ENCODE data around the gene ZNF736.
"Not testable (repeated sequence)": the region's sequence is repeated elsewhere in the genome, so short reads cannot be mapped to it uniquely, and the experiment has no call there.

The ZNF736 gene

DNA sequence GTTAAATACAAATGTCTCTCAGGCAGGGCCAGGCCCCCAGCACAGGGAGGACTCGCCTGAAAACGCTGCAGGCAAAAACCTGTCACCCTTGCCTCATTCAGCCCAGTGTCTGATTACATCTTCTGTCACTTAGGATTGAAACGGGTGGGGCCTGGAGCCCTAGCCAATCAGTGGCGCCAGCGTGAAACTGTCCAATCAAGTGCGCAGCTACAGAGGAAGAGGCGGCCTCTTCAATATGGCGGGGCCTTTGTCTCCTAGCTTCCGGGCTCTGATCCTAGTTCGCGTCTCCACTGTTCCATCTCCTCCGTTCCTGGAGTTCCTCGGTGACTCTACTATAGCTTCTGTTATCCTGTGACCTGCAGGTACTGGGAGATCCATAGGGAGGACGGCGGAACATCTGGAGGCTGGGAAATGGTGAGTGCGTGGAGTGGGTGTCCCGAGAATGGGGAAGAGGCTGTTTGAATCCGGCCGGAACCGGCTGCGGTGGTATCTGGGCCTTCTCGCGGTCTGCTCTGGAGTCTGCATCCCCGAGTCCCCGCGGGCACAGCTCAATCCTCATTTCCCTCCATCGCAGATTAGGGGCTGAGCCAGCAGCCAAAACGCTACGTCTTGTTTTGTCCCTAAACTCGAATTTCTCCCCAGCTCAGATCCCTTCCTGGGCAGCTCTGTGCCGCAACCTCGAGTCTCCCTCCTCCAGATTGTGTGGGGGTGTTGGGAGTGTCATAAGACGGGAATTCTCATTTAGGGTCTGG lies at the start of gene ZNF736:
Gene ZNF736 (plus strand): TSS at position 222 of the 752 bp plus-strand sequence. CDS start 190 bp downstream, at position 412.
- peak within 1 kb of the TSS; percentile 99 for H3K4me3 Mint-ChIP-seq
- H3K27ac Mint-ChIP-seq = peak within 1 kb of the TSS; percentile 98
- peaks cover 18% of the 10 kb centered on the region for H3K9me3 Mint-ChIP-seq
- H3K36me3 Mint-ChIP-seq (ENCODE audit: low read depth) = peaks cover 32% of the 10 kb centered on the region
- no peaks in the 10 kb centered on the region for H3K27me3 Mint-ChIP-seq (ENCODE audit: low read depth)
- peaks cover 20% of the 10 kb centered on the region for H3K4me1 Mint-ChIP-seq (ENCODE audit: low read depth)

DNA sequence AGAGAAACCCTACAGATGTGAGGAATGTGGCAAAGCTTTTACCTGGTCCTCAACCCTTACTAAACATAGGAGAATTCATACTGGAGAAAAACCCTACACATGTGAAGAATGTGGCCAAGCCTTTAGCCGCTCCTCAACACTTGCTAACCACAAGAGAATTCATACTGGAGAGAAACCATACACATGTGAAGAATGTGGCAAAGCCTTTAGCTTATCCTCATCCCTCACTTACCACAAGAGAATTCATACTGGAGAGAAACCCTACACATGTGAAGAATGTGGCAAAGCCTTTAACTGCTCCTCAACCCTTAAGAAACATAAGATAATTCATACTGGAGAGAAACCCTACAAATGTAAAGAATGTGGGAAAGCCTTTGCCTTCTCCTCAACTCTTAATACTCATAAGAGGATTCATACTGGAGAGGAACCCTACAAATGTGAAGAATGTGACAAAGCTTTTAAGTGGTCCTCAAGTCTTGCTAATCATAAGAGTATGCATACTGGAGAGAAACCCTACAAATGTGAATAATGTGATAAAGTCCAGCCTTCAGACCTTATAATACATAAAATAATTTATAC lies 47.3 kb upstream of the ZNF736 start:
- Mint-ChIP-seq H3K4me3 (no peak overlapping the region), H3K27ac (no peak overlapping the region), H3K9me3 (peaks cover 43% of the 10 kb centered on the region), H3K4me1 (ENCODE audit: low read depth) (no peaks in the 10 kb centered on the region), H3K27me3 (ENCODE audit: low read depth) (no peaks in the 10 kb centered on the region), H3K36me3 (ENCODE audit: low read depth) (peaks cover 3% of the 10 kb centered on the region)

- Mint-ChIP-seq H3K9me3 (peaks cover 31% of the 10 kb centered on the region), H3K27ac (no peak overlapping the region), H3K36me3 (ENCODE audit: low read depth) (no peaks in the 10 kb centered on the region), H3K4me1 (ENCODE audit: low read depth) (no peaks in the 10 kb centered on the region), H3K4me3 (no peak overlapping the region), H3K27me3 (ENCODE audit: low read depth) (no peaks in the 10 kb centered on the region)
Observed at GRCh38 chr7:64277630-64278029, 36.1 kb upstream of the ZNF736 start.

- Mint-ChIP-seq H3K36me3 (ENCODE audit: low read depth) (no peaks in the 10 kb centered on the region), H3K27me3 (ENCODE audit: low read depth) (no peaks in the 10 kb centered on the region), H3K4me1 (ENCODE audit: low read depth) (no peaks in the 10 kb centered on the region), H3K27ac (no peak overlapping the region), H3K4me3 (no peak overlapping the region), H3K9me3 (peaks cover 54% of the 10 kb centered on the region)
Observed at GRCh38 chr7:64294701-64295420, 18.9 kb upstream of the ZNF736 start.

DNA sequence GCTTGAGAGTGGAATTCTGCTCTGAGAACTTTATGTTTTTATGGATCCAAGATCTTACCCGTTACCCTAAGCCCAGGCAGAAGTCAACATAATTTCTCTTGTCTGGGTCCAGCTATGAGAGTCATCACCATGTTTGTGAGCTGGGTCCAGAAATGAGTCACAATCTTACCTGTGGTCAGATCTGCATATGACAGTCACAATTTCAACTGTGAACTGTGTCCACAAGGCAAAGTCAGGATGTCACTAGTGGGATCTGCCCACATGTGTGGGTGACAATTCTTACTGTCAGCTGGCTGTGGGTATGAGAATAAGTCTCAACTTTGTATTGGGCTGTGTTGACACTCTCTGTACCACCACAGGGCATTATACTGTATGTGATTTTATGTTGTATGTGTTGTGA lies 16.3 kb upstream of the ZNF736 start:
- H3K36me3 Mint-ChIP-seq (ENCODE audit: low read depth); H3K4me1 Mint-ChIP-seq (ENCODE audit: low read depth); H3K27ac Mint-ChIP-seq; H3K27me3 Mint-ChIP-seq (ENCODE audit: low read depth); H3K4me3 Mint-ChIP-seq: not testable (repeated sequence)
- peaks cover 52% of the 10 kb centered on the region for H3K9me3 Mint-ChIP-seq

- Mint-ChIP-seq H3K27ac (no peak overlapping the region), H3K4me3 (no peak overlapping the region), H3K36me3 (ENCODE audit: low read depth) (peaks cover 2% of the 10 kb centered on the region), H3K27me3 (ENCODE audit: low read depth) (no peaks in the 10 kb centered on the region), H3K9me3 (peaks cover 50% of the 10 kb centered on the region), H3K4me1 (ENCODE audit: low read depth) (no peaks in the 10 kb centered on the region)
Observed at GRCh38 chr7:64300641-64301405, 12.9 kb upstream of the ZNF736 start.

- peaks cover 17% of the 10 kb centered on the region for H3K4me1 Mint-ChIP-seq (ENCODE audit: low read depth)
- H3K9me3 Mint-ChIP-seq = peaks cover 10% of the 10 kb centered on the region
- H3K27me3 Mint-ChIP-seq (ENCODE audit: low read depth) = no peaks in the 10 kb centered on the region
- H3K36me3 Mint-ChIP-seq (ENCODE audit: low read depth) = peaks cover 6% of the 10 kb centered on the region
- H3K4me3 Mint-ChIP-seq = peak overlapping the region; percentile 95
- peak overlapping the region; percentile 95 for H3K27ac Mint-ChIP-seq
Observed at GRCh38 chr7:64307254-64308015, 6.3 kb upstream of the ZNF736 start.

GRCh38 chr7:64308016-64308270 lies 5.8 kb upstream of the ZNF736 start:
- H3K27me3 Mint-ChIP-seq (ENCODE audit: low read depth) = no peaks in the 10 kb centered on the region
- H3K4me1 Mint-ChIP-seq (ENCODE audit: low read depth) = peaks cover 20% of the 10 kb centered on the region
- H3K9me3 Mint-ChIP-seq = peaks cover 10% of the 10 kb centered on the region
- H3K36me3 Mint-ChIP-seq (ENCODE audit: low read depth) = peaks cover 6% of the 10 kb centered on the region
- H3K27ac Mint-ChIP-seq = peak overlapping the region; percentile 95
- H3K4me3 Mint-ChIP-seq = peak overlapping the region; percentile 95

- no peak overlapping the region for H3K27ac Mint-ChIP-seq
- peaks cover 16% of the 10 kb centered on the region for H3K36me3 Mint-ChIP-seq (ENCODE audit: low read depth)
- H3K27me3 Mint-ChIP-seq (ENCODE audit: low read depth) = no peaks in the 10 kb centered on the region
- no peak overlapping the region for H3K4me3 Mint-ChIP-seq
- H3K4me1 Mint-ChIP-seq (ENCODE audit: low read depth) = peaks cover 31% of the 10 kb centered on the region
- H3K9me3 Mint-ChIP-seq = peaks cover 10% of the 10 kb centered on the region
Observed at GRCh38 chr7:64310426-64310825, 3.3 kb upstream of the ZNF736 start.

DNA sequence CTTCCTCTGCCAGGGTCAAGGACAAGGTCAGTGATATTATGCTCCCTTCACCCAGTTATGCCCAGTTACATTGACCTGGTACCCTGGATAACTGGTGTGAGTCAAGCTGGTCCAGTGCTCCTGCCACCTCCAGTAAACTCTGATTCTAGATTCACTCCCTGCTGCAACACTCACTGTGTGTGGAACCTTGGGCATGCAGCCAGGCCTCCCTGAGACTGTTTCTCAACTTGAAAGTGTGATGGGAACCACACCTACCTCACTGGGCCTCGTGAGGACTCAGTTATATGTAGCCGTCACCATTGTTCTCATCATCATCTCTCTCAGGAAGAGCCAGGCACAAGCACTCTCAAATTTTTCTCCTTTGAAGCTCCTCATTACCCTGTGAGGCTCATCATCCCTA lies 935 bp upstream of the ZNF736 start:
- H3K4me3 Mint-ChIP-seq = no peak overlapping the region
- H3K27me3 Mint-ChIP-seq (ENCODE audit: low read depth) = no peaks in the 10 kb centered on the region
- H3K36me3 Mint-ChIP-seq (ENCODE audit: low read depth) = peaks cover 30% of the 10 kb centered on the region
- peaks cover 24% of the 10 kb centered on the region for H3K4me1 Mint-ChIP-seq (ENCODE audit: low read depth)
- no peak overlapping the region for H3K27ac Mint-ChIP-seq
- H3K9me3 Mint-ChIP-seq = peaks cover 18% of the 10 kb centered on the region

GRCh38 chr7:64314566-64314965 lies 805 bp downstream of the ZNF736 start:
- peaks cover 16% of the 10 kb centered on the region for H3K9me3 Mint-ChIP-seq
- H3K4me1 Mint-ChIP-seq (ENCODE audit: low read depth) = peaks cover 18% of the 10 kb centered on the region
- H3K36me3 Mint-ChIP-seq (ENCODE audit: low read depth) = peaks cover 31% of the 10 kb centered on the region
- H3K27ac Mint-ChIP-seq = peak overlapping the region; percentile 98
- H3K4me3 Mint-ChIP-seq = peak overlapping the region; percentile 99
- H3K27me3 Mint-ChIP-seq (ENCODE audit: low read depth) = no peaks in the 10 kb centered on the region

- H3K27ac Mint-ChIP-seq = not testable (repeated sequence)
Observed at GRCh38 chr7:64316031-64316742, 2.4 kb downstream of the ZNF736 start.

DNA sequence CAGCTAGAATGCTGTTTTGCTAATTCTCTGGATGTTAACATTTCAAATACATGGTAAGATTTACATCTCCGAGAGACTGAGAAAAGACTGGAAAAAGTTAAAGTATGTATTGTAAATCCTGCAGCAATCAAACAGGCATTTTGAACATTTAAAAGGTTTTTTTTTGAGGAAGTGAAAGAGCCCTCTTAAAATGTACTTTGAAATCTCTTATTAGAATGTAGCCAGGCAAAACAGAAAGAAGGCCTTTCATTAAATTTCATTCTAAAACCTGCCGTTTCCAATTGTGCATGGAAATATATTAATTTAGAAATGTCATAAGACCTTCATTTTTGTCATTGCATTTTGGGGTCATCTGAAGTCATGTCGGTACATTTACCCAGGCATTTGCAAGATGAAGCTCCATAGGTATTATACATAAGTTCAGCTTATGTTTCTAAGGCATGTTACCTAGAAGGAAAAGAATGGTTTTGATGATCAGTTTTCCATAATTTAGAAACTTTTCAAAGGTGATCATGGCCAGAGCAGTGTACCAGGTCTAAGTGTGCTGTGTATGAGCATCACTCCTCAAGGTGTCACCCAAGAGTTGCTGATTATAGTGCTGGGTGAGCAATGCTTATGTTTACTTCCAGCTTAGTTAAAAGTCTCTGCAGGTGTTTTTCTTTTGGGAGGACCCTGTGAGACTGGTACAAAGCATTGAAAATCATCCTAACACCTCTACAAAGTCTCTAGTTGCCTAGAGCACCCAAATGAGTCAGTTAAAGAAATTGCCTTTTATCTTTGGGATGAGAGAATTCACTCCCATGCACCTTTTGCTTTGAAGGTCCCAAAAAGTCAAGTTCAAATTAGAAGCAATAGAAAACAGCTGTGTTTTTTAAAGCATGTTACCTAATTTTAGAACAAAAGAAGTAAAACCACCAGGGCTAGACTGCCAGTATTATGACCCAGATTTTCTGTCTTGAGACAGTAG lies 7.1 kb downstream of the ZNF736 start:
- H3K36me3 Mint-ChIP-seq (ENCODE audit: low read depth) = peaks cover 45% of the 10 kb centered on the region
- H3K9me3 Mint-ChIP-seq = peaks cover 50% of the 10 kb centered on the region
- H3K27ac Mint-ChIP-seq = no peak overlapping the region
- peaks cover 2% of the 10 kb centered on the region for H3K4me1 Mint-ChIP-seq (ENCODE audit: low read depth)
- no peaks in the 10 kb centered on the region for H3K27me3 Mint-ChIP-seq (ENCODE audit: low read depth)
- no peak overlapping the region for H3K4me3 Mint-ChIP-seq

More at GRCh38 chr7:64316031-64316742, 2.4 kb downstream of the ZNF736 start:
- Mint-ChIP-seq H3K4me3 (peak overlapping the region; percentile 25), H3K9me3 (peaks cover 25% of the 10 kb centered on the region), H3K4me1 (ENCODE audit: low read depth) (peaks cover 18% of the 10 kb centered on the region), H3K36me3 (ENCODE audit: low read depth) (peaks cover 34% of the 10 kb centered on the region)
- H3K27me3 Mint-ChIP-seq (ENCODE audit: low read depth) = not testable (repeated sequence)

All from T-helper 1 cell treated with Interleukin-12 subunit alpha and Interleukin-12 subunit beta and Interleukin-4 antibody, amounts not matched to agents 30 μg/mL and 1 μg/mL, for 36 hours (primary cell).